Measurements from ENCODE around the gene ST3GAL3. TPM values are rescaled to one million over a fixed set of nuclear protein-coding genes. Genes with fewer than 3 reads are reported as not detected.
"Not testable (repeated sequence)": the region's sequence is repeated elsewhere in the genome, so short reads cannot be mapped to it uniquely, and the experiment has no call there.

The ST3GAL3 gene
- total RNA-seq, 1 experiment from 2014 or later: 14.7 TPM

- DNase-seq (ENCODE audit: low read depth): no peak
These were observed 112.0 kb downstream of the ST3GAL3 start for GRCh38 chr1:43819357-43819756.

GRCh38 chr1:43821471-43821870 lies 114.1 kb downstream of the ST3GAL3 start:
- DNase-seq (ENCODE audit: low read depth): no peak

DNA sequence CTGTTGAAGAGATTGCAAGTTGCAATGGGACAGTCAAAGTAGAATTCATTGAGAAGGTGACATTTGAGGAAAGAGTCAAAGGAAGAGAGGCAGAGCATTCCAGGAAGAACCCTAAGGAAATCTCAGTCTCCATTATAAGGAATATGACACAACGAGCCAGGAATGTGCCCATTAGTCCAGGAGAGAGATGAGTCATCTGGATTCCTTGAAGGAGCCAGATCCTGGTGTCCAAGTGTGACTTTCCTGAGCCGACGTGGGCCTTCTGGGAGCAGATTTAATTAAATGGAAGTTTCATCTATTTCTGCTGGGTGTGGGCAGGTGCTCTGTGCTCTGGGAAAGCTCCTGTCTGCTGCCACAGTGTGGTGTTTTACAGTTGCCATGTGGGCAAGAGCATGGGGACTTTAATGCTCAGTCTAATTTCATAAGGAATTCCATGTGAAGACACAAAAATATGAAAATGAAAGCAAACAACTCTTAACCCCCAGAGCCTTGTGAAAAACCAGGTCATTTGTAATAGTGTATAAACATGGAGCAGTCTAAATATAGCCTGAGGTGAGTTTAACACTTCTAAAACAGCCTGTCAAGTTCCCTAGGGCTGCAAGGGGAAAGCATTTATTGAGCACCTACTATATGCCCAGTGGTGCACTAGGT lies 114.8 kb downstream of the ST3GAL3 start:
- DNase-seq (ENCODE audit: low read depth): peak; percentile 96

GRCh38 chr1:43824795-43825194 lies 117.5 kb downstream of the ST3GAL3 start:
- DNase-seq (ENCODE audit: low read depth): no peak

- DNase-seq (ENCODE audit: low read depth): no peak
These were observed 121.2 kb downstream of the ST3GAL3 start for GRCh38 chr1:43828574-43828973.

DNA sequence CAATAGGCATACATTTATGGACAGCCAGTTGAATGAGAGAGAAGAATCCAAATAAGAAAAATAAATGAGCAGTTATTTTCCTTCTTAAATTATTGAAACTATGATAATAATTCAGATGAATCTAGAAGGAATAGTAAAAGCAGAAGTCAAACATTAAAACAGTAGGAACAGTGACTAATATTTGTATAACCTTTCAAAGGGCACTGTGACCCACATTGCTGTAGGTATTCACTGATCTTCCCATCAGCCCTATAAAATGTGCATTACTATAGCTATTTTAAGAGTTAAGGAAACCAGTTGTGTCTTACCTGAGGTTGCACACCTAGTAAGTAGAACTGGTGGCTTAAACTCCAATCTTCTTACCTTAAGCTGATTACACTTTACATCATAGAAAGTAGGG lies 123.5 kb downstream of the ST3GAL3 start:
- no peak for DNase-seq (ENCODE audit: low read depth)

GRCh38 chr1:43831851-43832250 lies 124.5 kb downstream of the ST3GAL3 start:
- no peak for DNase-seq (ENCODE audit: low read depth)

DNA sequence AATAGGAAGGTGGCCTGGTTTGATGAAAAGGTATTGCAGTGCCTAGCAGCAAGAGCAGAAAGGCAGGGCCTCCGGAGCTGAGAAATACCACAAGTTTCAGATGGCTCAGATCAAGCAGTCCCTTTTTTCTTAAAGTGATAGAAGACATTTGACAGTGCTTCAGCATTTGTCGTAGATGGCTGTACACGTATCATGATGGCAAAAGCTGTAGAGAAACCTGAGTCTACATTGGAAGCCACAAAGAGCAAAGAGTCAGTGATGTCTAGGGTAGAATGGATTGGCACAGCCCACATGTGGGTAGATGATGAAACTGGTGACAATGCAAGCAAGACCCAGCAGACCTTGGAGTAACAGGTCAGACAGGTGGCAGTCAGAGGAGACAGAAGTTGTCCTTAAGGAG lies 124.9 kb downstream of the ST3GAL3 start:
- DNase-seq (ENCODE audit: low read depth): no peak

DNA sequence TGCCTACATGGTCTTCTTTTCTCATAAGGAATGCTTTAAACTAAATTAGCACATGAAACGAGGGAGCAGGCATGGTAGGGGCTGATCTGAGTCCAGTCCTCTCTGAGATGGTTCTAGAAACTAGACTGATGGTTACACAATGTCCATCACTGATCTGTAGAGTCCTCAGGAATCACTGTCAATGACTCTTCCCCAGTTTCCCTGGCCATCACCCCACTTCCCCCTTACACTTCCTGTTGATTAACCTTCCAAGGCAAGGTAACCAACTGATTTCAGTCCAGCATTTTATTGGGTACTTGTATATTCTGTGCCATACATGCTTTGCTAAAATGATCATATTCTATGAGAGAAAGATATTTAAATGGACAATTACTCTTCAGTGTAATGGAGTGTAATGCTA lies 125.7 kb downstream of the ST3GAL3 start:
- no peak for DNase-seq (ENCODE audit: low read depth)

DNA sequence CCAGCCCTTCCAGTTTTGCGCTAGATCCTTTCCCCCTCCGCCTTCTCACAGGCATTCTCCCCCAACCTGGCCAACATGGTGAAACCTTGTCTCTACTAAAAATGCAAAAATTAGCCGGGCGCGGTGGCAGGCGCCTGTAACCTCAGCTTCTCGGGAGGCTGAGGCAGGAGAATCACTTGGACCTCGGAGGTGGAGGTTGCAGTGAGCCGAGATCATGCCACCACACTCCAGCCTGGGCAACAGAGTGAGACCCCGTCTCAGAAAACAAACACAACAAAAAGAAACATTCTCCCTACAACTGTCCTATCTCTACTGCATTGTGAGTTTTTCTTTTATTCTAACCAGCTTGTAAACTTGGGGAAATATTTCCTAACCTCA lies 126.6 kb downstream of the ST3GAL3 start:
- DNase-seq (ENCODE audit: low read depth): not testable (repeated sequence)

- DNase-seq (ENCODE audit: low read depth): peak; percentile 100
These were observed 127.1 kb downstream of the ST3GAL3 start for GRCh38 chr1:43834280-43835081.

DNA sequence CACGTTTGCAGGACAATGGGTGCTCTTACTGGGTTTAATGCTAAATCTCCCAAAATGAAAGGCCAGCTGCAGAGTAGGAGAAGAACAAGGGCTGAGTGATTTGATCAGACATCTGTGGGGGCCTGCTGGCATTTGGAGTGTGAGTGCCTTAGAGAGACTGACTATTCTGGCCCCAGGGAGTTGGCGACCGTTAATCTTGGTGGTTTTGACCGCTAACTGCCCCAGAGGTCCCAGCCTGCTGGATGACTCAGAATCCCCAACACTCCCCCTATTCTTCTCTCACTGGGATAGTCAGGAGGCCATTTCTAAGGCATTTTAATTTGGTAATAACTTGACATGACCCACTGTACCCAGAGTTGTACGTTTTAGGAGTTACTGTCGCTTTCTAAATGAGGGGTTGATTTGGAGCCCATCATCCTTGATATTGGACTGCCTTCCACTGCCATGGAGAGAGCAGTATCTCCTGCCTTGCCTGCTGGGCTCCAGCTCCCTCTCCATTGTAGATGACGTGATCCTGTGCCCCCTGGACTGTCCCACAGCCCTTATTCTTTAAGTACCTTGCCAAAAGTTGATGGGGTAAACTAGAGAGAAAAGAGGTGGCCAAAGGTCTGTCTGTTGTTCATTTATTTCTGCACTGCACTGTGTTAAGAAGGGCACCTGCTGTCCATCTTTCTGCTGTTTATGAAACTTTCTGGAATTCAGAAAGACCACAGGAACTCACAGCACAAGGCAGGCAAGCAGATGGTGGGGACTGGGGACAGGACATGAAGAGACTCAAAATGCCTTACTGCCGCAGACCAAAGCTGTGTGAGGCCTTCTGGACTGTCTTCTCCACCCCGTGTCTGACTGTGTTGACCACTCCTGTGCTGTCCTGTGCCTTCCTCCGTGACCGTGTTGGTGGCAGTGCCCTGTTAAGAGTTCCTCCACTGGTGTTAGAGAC lies 128.0 kb downstream of the ST3GAL3 start:
- DNase-seq (ENCODE audit: low read depth): peak; percentile 100

DNA sequence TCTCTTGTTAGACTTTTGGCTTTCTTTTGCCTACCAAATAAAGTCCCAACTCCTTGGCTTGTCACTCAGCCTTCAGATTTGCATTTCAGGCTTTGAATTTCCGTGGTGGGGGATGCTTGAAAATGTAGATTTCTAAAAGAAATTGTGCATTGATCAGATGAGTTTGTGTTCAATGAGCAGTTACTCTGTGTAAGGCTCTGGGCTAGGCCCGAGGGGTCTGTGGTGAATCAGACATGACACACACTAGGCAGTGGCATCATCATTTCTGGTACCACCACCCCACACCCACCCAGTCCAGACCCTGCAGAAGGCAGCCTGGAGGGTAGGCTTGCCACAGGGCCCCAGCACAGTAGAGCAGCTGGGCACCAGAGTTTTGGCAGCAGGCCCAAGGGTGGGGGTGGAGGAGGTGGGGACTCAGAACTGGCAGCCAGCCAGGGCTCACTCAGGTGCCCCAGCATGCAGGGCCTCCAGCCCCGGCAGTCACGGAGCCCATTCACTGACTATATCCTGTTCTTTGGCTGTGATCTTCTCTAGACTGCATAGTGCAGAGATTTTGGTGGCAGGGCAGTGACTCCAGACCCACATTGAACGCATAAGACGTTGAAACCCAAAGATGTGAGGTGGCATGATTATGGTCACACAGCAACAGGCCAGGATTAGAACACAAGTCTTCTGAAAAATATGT lies 129.1 kb downstream of the ST3GAL3 start:
- peak; percentile 92 for DNase-seq (ENCODE audit: low read depth)

DNA sequence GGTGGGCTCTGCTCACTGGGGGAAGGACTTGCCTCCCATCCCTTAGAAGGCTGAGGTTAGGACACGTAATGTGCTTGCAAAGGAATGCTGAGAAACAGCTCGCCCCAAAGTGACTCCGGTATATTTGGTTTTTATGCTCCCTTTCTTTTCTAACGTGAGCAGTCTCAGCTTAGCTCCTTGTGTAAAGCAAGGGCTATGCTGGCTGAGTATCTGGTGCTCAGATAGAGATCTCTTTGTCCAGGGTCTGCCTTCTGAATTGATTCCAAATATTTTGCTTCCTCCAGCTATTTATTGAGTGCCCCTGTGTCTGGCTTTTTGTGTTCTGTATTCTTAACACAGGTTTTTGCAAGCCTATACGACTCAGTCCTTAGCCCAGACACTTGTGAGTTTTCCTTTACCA lies 131.7 kb downstream of the ST3GAL3 start:
- no peak for DNase-seq (ENCODE audit: low read depth)

- no peak for DNase-seq (ENCODE audit: low read depth)
These were observed 134.2 kb downstream of the ST3GAL3 start for GRCh38 chr1:43841321-43842174.

DNA sequence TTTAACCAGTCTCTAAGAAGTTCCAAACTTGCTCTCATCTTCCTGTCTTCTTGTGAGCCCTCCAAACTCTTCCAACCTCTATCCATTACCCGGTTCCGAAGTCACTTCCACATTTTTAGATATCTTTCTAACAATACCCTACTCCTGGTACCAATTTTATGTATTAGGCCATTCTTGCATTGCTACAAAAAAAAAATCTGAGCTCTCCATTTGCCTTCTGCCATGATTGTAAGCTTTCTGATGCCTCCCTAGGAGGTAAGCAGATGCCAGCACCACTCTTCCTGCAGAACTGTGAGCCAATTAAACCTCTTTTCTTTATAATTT lies 134.8 kb downstream of the ST3GAL3 start:
- DNase-seq (ENCODE audit: low read depth): no peak

DNA sequence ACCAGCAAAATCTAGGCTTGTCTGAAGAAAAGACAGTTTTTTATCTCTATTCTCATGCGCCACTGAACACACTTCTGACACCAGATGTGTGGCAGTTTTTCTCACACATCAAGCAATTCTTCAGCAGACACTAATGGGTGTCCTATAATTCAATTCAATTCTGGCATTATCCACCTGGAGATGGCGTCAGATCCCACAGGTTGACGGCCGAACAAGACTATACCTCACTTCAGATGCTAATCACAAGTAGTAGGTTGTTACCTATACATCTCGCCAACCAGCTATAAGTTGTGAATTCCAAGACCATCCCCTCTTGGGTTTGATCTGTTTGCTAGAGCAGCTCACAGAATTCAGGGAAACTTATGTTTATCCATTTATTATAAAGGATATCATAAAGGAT lies 136.3 kb downstream of the ST3GAL3 start:
- no peak for DNase-seq (ENCODE audit: low read depth)

GRCh38 chr1:43844114-43844513 lies 136.8 kb downstream of the ST3GAL3 start:
- peak; percentile 71 for DNase-seq (ENCODE audit: low read depth)

GRCh38 chr1:43847290-43847689 lies 140.0 kb downstream of the ST3GAL3 start:
- no peak for DNase-seq (ENCODE audit: low read depth)

DNA sequence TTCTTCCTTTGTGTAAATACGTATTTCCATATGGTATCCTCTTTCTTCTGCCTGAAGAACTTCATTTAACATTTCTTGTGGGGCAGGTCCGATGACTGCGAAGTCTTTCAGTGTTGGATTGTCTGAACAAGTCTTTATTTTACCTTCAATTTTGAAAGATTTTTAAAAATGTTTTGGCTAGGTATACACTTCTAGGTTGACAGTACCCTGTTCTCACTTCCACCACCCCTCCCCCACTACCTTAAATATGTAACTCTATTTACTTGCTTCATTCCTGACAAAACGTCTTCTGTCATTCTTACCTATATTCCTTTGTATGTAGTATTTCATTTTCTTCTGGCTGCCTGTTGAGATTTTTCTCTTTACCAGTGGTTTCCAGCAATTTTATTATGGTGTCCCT lies 140.5 kb downstream of the ST3GAL3 start:
- DNase-seq (ENCODE audit: low read depth): no peak

- DNase-seq (ENCODE audit: low read depth): no peak
These were observed 142.3 kb downstream of the ST3GAL3 start for GRCh38 chr1:43849670-43850069.

Measured in RPMI7951 (cell line).